Tibial nerve (tissue), 4 donors: ENCODE data around the gene SLCO2A1. TPM values are rescaled to one million over a fixed set of nuclear protein-coding genes. Genes with fewer than 3 reads are reported as not detected.

Source experiments
- DNase-seq, 2 donors: peaks; one replicate each; pipeline ENCODE4 v3.0.0-alpha.2; 2019; ENCODE audit warnings: low spot score in 2 of 2
- H3K27ac ChIP-seq, 4 donors: fragments of 200-600 bp; sonication (generic) in 3 of 4; one replicate each; pipeline ENCODE4 v1.5.1; 2017 to 2019; ENCODE audit warnings: mild to moderate bottlenecking in 1 of 4
- H3K27me3 ChIP-seq, 2 donors: fragments of 200-600 bp; sonication (generic) in 1 of 2; one replicate each; pipeline versions ENCODE4 v1.5.1 to v1.6.0; 2017 to 2019
- H3K36me3 ChIP-seq, 3 donors: fragments of 200-600 bp; sonication (generic); one replicate each; pipeline ENCODE4 v1.5.1; 2018 to 2019
- H3K4me1 ChIP-seq, 4 donors: fragments of 200-600 bp; sonication (generic) in 3 of 4; one replicate each; pipeline ENCODE4 v1.5.1; 2017 to 2019
- H3K4me3 ChIP-seq, 4 donors: fragments of 200-600 bp; sonication (generic) in 3 of 4; one replicate each; pipeline ENCODE4 v1.5.1; 2017 to 2019; ENCODE audit warnings: mild to moderate bottlenecking in 1 of 4, moderate library complexity in 1 of 4
- H3K9me3 ChIP-seq, 4 donors: fragments of 200-600 bp; sonication (generic) in 3 of 4; one replicate each; pipeline ENCODE4 v1.5.1; 2017 to 2019
- EP300 ChIP-seq, 2 donors: sonication (generic); formaldehyde crosslinking; IDR thresholded peaks; one replicate each; pipeline ENCODE4 v1.6.1; 2017; ENCODE audit warnings: antibody characterized with exemption in 2 of 2, mild to moderate bottlenecking in 1 of 2
- POLR2A ChIP-seq, 2 donors: fragments of 450-650 bp; IDR thresholded peaks; one replicate each; pipeline ENCODE4 v1.6.1; 2017; ENCODE audit warnings: antibody characterized with exemption in 2 of 2, mild to moderate bottlenecking in 2 of 2, moderate library complexity in 2 of 2
- WGBS, 2 donors: methylation state at CpG; one replicate each; pipeline ENCODE4 v1.1.5; 2018; 5-methylcytosine and 5-hydroxymethylcytosine counted together
- total RNA-seq, 4 donors: library from RNA; depleted of rRNA; stranded (reverse); fragments of >200 nt; gene quantifications; one replicate each; pipeline ENCODE4 v1.1.0, GENCODE V29; 2016
- TF ChIP-seq, protein P1 (sequence below), 5 experiments: fragments of 200-600 bp in 3 of 5; fragments of 450-650 bp in 2 of 5; sonication (generic) in 3 of 5; IDR thresholded peaks; one replicate each; pipeline ENCODE4 v1.5.1; 2016 to 2019; ENCODE audit warnings: antibody characterized with exemption in 5 of 5, mild to moderate bottlenecking in 3 of 5, moderate library complexity in 2 of 5

The SLCO2A1 gene
- total RNA-seq, 4 donors from 2014 or later = 8.8 to 22.9 (median 12.2) TPM

DNA sequence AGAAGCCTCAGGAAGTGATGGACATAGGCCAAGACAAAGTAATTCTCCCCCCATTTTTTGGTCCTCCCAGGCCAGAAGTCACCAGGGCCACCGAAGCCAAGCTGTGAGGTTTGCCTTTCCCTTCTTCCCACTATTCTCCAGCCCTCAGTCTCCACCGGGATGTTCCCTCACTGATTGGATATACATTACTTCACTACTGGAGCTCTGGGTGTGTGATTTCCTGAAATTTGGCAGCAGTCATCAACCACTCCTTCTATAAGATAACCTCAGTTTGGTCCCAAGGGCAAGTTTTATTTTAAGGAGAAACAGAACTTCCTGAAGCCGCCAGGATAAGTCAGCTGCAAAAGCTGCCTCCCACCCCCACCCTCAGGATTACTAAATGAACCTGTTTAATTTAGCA lies 11.3 kb downstream of the SLCO2A1 start:
- no peak overlapping the region for H3K27ac ChIP-seq
- no peaks in the 10 kb centered on the region for H3K4me1 ChIP-seq
- DNase-seq = no peak
- H3K4me3 ChIP-seq = no peak overlapping the region
- WGBS, 2 donors = 42 to 55% methylated on average over 3 of the region's 3 CpGs
- no peaks in the 10 kb centered on the region for H3K36me3 ChIP-seq
- no peaks in the 10 kb centered on the region for H3K9me3 ChIP-seq
- TF ChIP-seq POLR2A (IDR thresholded peaks at IDR 0.05) (no peak), EP300 (IDR thresholded peaks at IDR 0.05) (no peak)
- TF ChIP-seq, protein P1, sequence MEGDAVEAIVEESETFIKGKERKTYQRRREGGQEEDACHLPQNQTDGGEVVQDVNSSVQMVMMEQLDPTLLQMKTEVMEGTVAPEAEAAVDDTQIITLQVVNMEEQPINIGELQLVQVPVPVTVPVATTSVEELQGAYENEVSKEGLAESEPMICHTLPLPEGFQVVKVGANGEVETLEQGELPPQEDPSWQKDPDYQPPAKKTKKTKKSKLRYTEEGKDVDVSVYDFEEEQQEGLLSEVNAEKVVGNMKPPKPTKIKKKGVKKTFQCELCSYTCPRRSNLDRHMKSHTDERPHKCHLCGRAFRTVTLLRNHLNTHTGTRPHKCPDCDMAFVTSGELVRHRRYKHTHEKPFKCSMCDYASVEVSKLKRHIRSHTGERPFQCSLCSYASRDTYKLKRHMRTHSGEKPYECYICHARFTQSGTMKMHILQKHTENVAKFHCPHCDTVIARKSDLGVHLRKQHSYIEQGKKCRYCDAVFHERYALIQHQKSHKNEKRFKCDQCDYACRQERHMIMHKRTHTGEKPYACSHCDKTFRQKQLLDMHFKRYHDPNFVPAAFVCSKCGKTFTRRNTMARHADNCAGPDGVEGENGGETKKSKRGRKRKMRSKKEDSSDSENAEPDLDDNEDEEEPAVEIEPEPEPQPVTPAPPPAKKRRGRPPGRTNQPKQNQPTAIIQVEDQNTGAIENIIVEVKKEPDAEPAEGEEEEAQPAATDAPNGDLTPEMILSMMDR (IDR thresholded peaks at IDR 0.05) = no peak
- H3K27me3 ChIP-seq = no peaks in the 10 kb centered on the region

DNA sequence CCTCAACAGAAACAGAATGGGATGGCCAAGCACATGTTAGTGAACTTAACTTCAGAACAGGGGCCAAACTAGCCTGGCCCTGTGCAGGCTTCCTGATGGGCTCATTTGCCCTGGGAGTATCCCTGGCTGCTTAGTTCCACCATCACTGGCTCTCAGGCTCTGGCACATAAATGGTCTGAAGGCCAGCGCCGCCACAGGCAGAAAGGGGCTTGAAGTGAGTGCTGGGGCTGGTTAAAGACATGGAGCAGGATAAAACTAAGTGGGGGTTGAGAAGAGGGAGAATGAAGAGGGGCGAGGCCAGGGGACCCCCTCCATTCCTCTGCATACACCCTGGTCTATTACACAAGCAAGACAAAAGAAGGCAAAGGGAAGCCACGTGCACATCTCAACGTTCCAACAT lies 12.2 kb downstream of the SLCO2A1 start:
- no peak overlapping the region for H3K27ac ChIP-seq
- DNase-seq = no peak
- H3K9me3 ChIP-seq = no peaks in the 10 kb centered on the region
- no peaks in the 10 kb centered on the region for H3K36me3 ChIP-seq
- H3K4me3 ChIP-seq = no peak overlapping the region
- no peaks in the 10 kb centered on the region for H3K27me3 ChIP-seq
- 71 to 86% methylated on average over 5 of the region's 5 CpGs for WGBS, 2 donors
- TF ChIP-seq, protein P1 (IDR thresholded peaks at IDR 0.05) = no peak
- TF ChIP-seq EP300 (IDR thresholded peaks at IDR 0.05) = no peak
- no peak for TF ChIP-seq POLR2A (IDR thresholded peaks at IDR 0.05)
- no peaks in the 10 kb centered on the region for H3K4me1 ChIP-seq

DNA sequence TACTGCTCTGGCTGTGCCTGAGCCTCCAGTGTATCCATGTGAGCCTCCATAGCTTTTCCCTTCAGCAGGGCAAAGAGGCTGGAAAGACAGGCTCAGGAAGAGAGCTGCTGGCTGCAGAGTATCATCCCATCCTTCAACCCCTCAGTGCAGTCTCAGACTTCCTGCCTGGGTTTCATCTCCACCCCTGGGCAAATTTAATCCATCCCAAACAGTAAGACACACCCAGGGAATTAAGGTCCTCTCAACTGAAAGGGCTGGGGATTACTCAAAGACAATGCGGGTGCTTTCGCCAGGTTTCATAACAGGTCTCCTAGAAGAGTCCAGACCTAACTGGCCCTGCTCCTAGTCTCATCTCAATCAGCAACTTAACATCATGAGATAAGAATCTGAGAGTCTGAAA lies 15.5 kb downstream of the SLCO2A1 start:
- no peak for DNase-seq
- 93 to 100% methylated on average over 2 of the region's 2 CpGs for WGBS, 2 donors
- no peaks in the 10 kb centered on the region for H3K27me3 ChIP-seq
- no peaks in the 10 kb centered on the region for H3K4me1 ChIP-seq
- TF ChIP-seq POLR2A (IDR thresholded peaks at IDR 0.05) (no peak), EP300 (IDR thresholded peaks at IDR 0.05) (no peak)
- TF ChIP-seq, protein P1 (IDR thresholded peaks at IDR 0.05) = no peak
- H3K9me3 ChIP-seq = no peaks in the 10 kb centered on the region
- H3K27ac ChIP-seq = no peak overlapping the region
- no peak overlapping the region for H3K4me3 ChIP-seq
- H3K36me3 ChIP-seq = no peaks in the 10 kb centered on the region

DNA sequence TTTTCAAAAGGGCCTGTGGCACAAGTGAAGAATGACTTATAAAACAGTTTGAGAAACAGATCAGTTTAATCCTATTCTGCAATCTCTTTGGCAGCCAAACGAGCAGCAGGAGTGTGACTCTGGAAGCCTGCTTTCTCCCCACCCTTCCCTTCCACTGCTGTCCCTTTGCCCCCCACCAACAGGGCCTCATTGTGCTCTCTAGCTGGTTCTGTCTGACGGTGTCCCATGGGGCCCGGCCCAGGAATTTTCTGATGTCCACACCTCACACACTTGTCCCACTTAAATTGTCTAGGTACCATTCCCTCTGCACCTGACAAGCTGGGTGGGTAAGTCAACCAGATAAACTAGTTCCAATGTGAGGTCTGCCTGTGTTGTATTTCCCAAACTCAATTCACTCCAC lies 16.4 kb downstream of the SLCO2A1 start:
- Histone ChIP-seq H3K9me3 (no peaks in the 10 kb centered on the region), H3K4me3 (no peak overlapping the region), H3K27me3 (no peaks in the 10 kb centered on the region), H3K4me1 (no peaks in the 10 kb centered on the region), H3K27ac (no peak overlapping the region), H3K36me3 (no peaks in the 10 kb centered on the region)
- WGBS, 2 donors = 59 to 66% methylated on average over 3 of the region's 3 CpGs
- TF ChIP-seq, protein P1 (IDR thresholded peaks at IDR 0.05) = no peak
- no peak for TF ChIP-seq POLR2A (IDR thresholded peaks at IDR 0.05)
- no peak for TF ChIP-seq EP300 (IDR thresholded peaks at IDR 0.05)
- no peak for DNase-seq

DNA sequence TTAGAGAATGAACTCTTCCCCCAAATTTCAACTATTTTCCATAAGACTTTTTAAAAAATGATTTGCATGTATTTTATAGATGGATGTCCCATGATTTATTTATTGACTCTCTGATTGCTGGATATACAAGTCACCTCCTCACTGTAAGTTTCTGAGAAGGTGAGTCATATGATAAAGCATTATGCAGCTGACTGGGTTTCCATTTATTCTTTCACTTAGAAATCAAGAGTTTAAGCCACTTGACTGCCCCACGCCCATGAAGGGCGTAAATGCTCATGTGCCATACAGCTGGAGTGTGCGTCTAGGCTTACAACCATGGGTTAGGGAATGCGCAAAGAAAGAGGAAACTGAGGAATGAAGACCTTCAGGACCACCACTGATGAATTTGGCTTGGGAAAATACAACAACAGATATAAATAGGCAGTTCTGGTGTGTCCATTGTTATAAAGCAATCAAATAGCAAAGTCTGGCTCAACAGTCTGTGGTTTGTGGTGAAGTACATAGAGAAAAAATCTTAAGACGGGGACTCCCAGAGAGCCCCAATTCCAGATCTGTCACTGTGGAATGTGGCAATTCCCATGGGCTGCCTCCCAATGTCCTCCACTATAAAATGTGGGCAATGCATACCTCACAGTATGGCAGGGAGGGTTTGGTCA lies 20.3 kb downstream of the SLCO2A1 start:
- Histone ChIP-seq H3K4me3 (no peak overlapping the region), H3K36me3 (no peaks in the 10 kb centered on the region), H3K27ac (no peak overlapping the region), H3K4me1 (no peaks in the 10 kb centered on the region), H3K9me3 (peaks cover 0 to 5% (median 0%) of the 10 kb centered on the region in 4 donors), H3K27me3 (peaks cover 0 to 2% of the 10 kb centered on the region in 2 donors)
- WGBS, 2 donors = 87 to 94% methylated on average over 5 of the region's 5 CpGs
- TF ChIP-seq EP300 (IDR thresholded peaks at IDR 0.05) (no peak), POLR2A (IDR thresholded peaks at IDR 0.05) (no peak)
- TF ChIP-seq, protein P1 (IDR thresholded peaks at IDR 0.05) = no peak
- no peak for DNase-seq
